GM18526 (cell line): ENCODE results near the gene ELFN1.

Experiments
- POLR2A ChIP-seq: IDR thresholded peaks from 3 replicates; pipeline ENCODE4 v1.6.1; 2011; ENCODE audit not compliant: insufficient read length; ENCODE audit errors: extremely low read depth

Gene ELFN1

DNA sequence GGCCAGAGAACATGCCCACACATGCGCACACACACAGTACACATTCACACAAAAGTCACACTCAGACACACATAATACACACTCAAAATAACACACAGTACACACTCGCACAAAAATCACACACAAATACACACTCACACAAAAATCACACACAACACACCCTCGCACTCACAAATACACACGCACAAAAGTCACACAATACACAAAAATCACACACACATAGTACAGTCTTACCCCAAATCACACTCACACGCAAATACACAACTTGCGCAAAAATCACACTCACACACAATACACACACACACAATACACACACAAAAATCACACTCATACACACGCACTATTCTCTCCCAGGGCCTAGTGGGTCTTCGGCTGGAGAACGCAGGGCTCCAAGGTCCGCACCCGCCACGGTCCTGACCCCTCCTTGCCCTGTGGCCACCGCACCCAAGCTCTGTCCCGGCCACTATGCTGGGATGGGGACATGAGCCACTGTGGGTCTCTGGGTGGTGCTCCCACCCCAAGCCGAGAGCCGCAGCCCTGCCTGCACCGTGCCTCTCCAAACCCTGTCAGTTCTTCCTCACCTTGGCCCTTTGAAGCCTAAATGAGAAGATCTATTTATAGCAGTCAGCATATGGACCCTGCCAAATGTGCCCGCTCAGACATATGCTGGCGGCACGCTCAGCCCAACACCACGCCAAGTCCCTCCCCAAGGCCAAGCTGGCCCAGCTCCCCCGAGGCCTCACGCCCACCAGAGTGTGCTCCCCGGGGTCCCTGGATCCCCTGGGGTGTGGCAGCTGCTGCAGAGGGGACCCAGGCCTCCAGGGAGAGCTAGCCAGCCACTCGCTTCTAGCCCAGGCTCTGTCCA, 55.9 kb downstream of the ELFN1 start:
- no peak for TF ChIP-seq POLR2A

DNA sequence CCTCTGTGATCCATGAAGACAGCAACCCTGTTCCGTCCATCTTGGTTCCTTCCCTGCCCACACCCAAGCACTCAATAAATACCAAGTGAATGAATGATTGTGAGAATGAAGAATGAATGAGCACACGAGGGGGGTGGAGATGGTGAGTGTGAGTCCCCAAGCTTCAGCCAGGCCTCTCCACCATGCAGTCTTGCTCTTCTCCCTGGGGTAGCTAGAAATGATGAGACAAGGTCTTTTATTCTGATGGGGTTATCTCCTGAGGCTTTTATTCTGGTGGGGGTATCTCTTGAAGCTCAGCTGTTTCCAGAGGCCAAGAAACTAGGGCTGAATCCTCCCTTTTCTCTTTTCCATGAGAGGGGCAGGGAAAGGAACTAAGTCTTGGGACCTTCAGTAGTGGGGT, 57.0 kb downstream of the ELFN1 start:
- TF ChIP-seq POLR2A: no peak

GRCh38 chr7:1727812-1728570, 57.9 kb downstream of the ELFN1 start:
- no peak for TF ChIP-seq POLR2A

DNA sequence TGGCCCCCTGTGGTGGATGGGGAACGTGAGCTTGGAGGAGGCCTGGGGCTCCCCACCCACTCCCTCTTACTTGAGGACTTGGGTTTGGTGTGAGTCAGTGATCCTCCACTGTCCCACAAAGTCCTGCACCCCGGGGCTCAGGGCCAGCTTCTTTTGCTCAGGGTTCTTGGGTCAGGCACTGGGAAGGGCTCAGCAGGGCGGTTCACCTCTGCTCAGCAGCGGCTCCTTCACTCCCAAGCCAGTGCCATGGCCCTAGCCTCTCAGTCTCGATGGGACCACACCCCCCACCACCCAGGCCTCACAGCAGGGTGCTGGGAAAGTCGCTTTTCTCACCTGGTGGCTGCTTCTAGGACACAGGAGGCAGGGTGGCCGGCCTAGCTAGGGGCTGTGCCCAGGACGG, 59.1 kb downstream of the ELFN1 start:
- TF ChIP-seq POLR2A: no peak

DNA sequence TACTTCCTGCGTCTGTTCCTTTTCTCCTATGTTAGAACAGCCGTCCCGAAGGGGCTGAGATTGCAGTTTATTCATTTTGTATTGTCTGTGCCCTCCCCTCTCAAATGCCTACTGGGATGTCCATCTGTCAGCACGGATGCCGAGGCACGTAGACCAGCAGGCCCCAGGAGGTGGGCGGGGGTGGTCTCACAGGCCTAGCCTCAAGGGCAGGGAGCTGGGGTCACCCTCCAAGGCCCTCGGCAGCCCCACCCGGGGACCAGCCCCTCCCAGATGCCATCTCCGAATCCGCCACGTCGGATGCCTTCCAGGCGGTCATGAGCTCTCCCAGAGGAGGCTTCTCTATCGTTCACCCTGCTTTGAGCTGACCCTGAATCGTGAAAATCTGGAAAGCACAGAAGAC, 59.7 kb downstream of the ELFN1 start:
- no peak for TF ChIP-seq POLR2A

GRCh38 chr7:1732072-1732471, 62.0 kb downstream of the ELFN1 start:
- no peak for TF ChIP-seq POLR2A

GRCh38 chr7:1732645-1733044, 62.6 kb downstream of the ELFN1 start:
- no peak for TF ChIP-seq POLR2A

DNA sequence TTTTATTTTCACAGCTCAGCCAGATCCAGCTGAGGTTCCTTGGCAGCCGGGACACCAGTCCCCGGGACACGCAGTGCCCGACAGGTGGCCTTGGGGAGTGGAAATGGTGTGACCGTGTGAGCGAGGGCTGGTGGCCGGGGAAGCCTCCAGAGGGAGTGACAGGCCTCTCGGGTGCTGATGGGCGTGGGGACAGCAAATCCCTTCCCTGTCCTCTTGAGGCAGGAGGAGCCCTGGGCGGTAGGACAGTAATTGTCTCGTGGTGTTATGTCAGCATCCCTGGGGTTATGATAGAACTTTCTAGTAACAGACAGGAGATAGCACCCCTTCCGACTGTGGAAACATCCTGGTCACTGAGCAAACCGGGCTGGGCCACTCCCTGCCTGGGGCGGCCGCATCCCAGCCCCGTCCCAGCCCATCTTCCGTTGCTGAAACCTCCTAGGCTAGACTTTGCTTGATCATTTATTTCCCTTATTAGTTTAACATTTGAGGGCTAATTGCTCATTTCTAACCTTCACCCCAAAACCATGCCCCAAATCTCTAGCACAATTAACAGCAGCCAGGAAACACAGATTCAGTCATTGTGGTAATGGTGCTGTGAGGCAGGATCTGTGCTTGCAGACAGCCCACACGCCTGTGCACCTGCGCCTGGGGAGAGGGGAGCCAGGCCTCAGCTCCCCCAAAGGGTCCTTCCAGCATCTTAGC, 63.3 kb downstream of the ELFN1 start:
- no peak for TF ChIP-seq POLR2A

- TF ChIP-seq POLR2A: no peak
These were observed 64.0 kb downstream of the ELFN1 start for GRCh38 chr7:1733908-1734730.

DNA sequence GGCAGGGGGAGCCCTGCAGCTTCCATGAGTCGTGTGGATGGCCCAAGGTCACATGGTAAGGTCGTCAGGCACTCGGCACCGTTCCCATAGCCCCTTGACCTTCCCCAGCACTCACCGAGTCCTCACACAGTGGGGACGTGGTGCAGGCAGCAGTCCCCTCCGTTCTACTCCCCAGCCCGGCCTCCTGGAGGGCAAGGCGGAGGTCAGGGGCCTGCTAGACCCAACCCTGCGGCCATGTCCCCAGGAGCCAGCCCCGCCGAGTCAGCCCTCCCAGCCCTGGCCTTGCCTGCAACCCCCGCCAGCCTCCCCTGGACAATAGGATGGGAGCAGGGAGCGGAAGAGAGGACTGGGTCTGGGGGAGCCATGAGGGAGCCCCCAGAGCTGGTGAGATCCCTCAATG, 65.2 kb downstream of the ELFN1 start:
- no peak for TF ChIP-seq POLR2A

- TF ChIP-seq POLR2A: no peak
These were observed 65.9 kb downstream of the ELFN1 start for GRCh38 chr7:1735806-1736483.

GRCh38 chr7:1736484-1736817, 66.4 kb downstream of the ELFN1 start:
- no peak for TF ChIP-seq POLR2A

DNA sequence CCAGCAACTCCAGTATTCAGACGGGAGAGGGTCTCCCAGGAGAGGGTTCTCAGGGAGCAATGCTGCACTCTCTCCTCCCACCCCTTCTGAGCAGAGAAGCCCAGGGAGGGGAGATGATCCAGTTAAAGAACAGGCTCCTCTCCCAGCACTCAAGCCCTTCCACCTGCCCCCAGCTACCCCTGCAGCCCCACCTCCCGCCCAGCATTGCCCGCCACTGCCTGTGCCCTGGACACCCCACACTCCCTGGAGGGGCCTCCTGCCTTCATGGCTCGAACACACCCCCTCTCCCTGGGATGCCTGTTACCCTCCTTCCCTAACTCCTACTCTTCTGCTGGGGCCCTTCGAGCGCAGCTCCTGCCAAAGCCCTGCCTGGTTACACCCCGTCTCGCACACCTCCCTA, 66.8 kb downstream of the ELFN1 start:
- no peak for TF ChIP-seq POLR2A

DNA sequence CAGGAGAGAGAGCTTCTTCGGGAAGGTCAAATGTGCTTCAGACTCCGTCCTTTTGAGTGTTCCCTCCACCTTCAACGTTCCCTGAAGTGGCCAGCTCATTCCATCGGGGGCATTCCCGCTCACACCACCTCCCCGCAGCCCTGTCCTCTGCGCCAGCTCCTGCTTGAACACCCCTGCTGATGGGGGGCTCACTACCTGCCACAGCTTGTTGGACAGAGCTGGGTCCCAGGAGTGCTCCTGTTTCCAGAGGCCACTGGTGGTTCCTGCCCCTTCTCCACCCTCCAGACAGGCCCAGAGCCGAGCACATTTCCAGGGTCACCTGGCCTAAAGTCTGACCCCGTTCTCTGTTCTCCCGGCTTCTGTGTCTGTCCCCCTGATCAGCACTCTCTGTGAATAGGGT, 67.4 kb downstream of the ELFN1 start:
- TF ChIP-seq POLR2A: no peak

DNA sequence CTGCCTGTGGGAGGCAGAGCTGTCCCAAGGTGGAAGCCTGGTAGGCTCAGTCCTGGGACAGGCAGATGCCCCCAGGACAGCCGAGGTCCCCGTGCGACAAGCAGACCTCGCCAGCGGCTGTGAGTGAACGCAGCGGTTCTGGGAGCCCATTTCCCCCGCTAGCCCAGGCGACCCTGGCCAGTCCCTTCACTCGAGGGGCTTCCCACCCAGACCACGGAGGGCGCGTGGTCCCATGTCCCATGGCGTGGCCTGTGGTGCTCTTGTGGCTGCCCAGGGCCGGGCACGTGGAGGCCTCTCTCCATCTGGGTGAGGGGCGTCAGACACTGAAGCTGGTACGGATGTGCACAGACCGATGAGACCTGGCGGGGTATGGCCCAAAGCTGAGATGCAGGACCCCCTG, 67.9 kb downstream of the ELFN1 start:
- TF ChIP-seq POLR2A: no peak
